GM12878 (cell line): ENCODE measurements around the gene CXCL17. TPM values are rescaled to one million over a fixed set of nuclear protein-coding genes. Genes with fewer than 3 reads are reported as not detected.

Experiments used
- ATAC-seq: fragments of 200-7000 bp; cut with Tn5 transposase; 3 replicates; pipeline ENCODE4 v1.9.1; 2020; ENCODE audit warnings: mild to moderate bottlenecking, moderate library complexity
- BruUV-seq: library from RNA; stranded (reverse); fragments of 400-500 nt; replicated peaks from 2 replicates; lab custom pipeline; 2021; lab: Mats Ljungman, UMichigan
- CTCF ChIA-PET: fragments of 300-600 bp; sonication (Branson Sonifier 250); formaldehyde crosslinking; extraction: SDS; loops from one replicate; lab custom pipeline; 2021; ENCODE audit warnings: inconsistent platforms; lab: Yijun Ruan, JAX
- POLR2A ChIA-PET: fragments of 350-600 bp; formaldehyde crosslinking; extraction: SDS; loops from one replicate; lab custom pipeline; 2021; ENCODE audit warnings: inconsistent platforms; lab: Charles Lee
- RAD21 ChIA-PET: fragments of 300-600 bp; sonication (Branson Sonifier 250); formaldehyde crosslinking; loops from one replicate; lab custom pipeline; 2023; ENCODE audit warnings: antibody characterized with exemption; ENCODE audit not compliant: unreplicated experiment; lab: Charles Lee
- SMC1A ChIA-PET: fragments of 300-600 bp; sonication (Branson Sonifier 250); formaldehyde crosslinking; loops from one replicate; lab custom pipeline; 2023; ENCODE audit not compliant: unreplicated experiment, uncharacterized antibody; lab: Charles Lee
- DNase-seq: peaks from one replicate; pipeline ENCODE4 v3.0.0-alpha.2; 2011; ENCODE audit warnings: low read depth, low spot score
- FAIRE-seq: peaks from 3 replicates; lab custom pipeline; 2011; peaks lifted over from hg19 to GRCh38; lab: Jason Lieb, UNC
- H2AFZ ChIP-seq: 2 replicates; pipeline ENCODE4 v1.6.0; 2011; ENCODE audit warnings: low read depth, low read length, control low read depth; ENCODE audit not compliant: control insufficient read depth
- H3K27ac ChIP-seq: 2 replicates; pipeline ENCODE4 v1.5.1; 2011; ENCODE audit warnings: control low read depth; ENCODE audit not compliant: control insufficient read depth, insufficient read depth
- H3K27me3 ChIP-seq, 2 experiments: replicated peaks in 1 of 2; 2 replicates each; pipeline versions ENCODE4 v1.6.0 to v1.6.1; 2011; ENCODE audit warnings: low read length in 1 of 2; ENCODE audit not compliant: control insufficient read depth in 2 of 2, insufficient read depth in 2 of 2
- H3K36me3 ChIP-seq, 2 experiments: 2 replicates each; pipeline ENCODE4 v1.5.1; 2011; ENCODE audit warnings: low read length in 1 of 2; ENCODE audit not compliant: control insufficient read depth in 2 of 2, insufficient read depth in 2 of 2
- H3K4me1 ChIP-seq: 2 replicates; pipeline ENCODE4 v1.6.1; 2011; ENCODE audit warnings: mild to moderate bottlenecking, low read length, moderate library complexity, mixed read lengths; ENCODE audit not compliant: control insufficient read depth, insufficient read depth
- H3K4me2 ChIP-seq: 2 replicates; pipeline ENCODE4 v1.6.0; 2011; ENCODE audit warnings: control low read depth; ENCODE audit not compliant: control insufficient read depth, insufficient read depth
- H3K4me3 ChIP-seq: fragments of 200-600 bp; sonication (generic); 2 replicates; pipeline ENCODE4 v1.5.1; 2016
- H3K79me2 ChIP-seq: 2 replicates; pipeline ENCODE4 v1.6.0; 2011; ENCODE audit warnings: low read length; ENCODE audit not compliant: control insufficient read depth, insufficient read depth
- H3K9ac ChIP-seq: 2 replicates; pipeline ENCODE4 v1.8.0; 2011; ENCODE audit warnings: low read length, control low read depth, mixed read lengths; ENCODE audit not compliant: control insufficient read depth, insufficient read depth
- H3K9me3 ChIP-seq: replicated peaks from 3 replicates; pipeline ENCODE4 v1.5.1; 2011; ENCODE audit warnings: mild to moderate bottlenecking, low read length; ENCODE audit not compliant: control insufficient read depth, insufficient read depth
- H4K20me1 ChIP-seq: 2 replicates; pipeline ENCODE4 v1.6.0; 2011; ENCODE audit not compliant: control insufficient read depth, insufficient read depth
- BACH1 ChIP-seq: fragments of 450-650 bp; IDR thresholded peaks from 2 replicates; pipeline ENCODE4 v1.6.1; 2017; ENCODE audit warnings: mild to moderate bottlenecking, borderline replicate concordance
- BCL3 ChIP-seq: IDR thresholded peaks from 2 replicates; pipeline ENCODE4 v1.6.1; 2011; ENCODE audit warnings: borderline replicate concordance, low read depth, mild to moderate bottlenecking, moderate library complexity, low read length; ENCODE audit not compliant: insufficient read depth, poor library complexity, severe bottlenecking
- CHD2 ChIP-seq: IDR thresholded peaks from 2 replicates; pipeline ENCODE4 v1.6.1; 2011; ENCODE audit warnings: low read depth, low read length, improper control_type of control experiment, borderline replicate concordance
- DPF2 ChIP-seq: fragments of 450-650 bp; IDR thresholded peaks from 2 replicates; pipeline ENCODE4 v1.6.1; 2017; ENCODE audit warnings: mild to moderate bottlenecking
- EED ChIP-seq: sonication (generic); IDR thresholded peaks from 2 replicates; pipeline ENCODE4 v1.6.1; 2016; ENCODE audit warnings: antibody characterized with exemption, low read depth
- HCFC1 ChIP-seq: fragments of 150-350 bp; IDR thresholded peaks from 2 replicates; pipeline ENCODE4 v1.6.1; 2014; ENCODE audit warnings: low read length
- LARP7 ChIP-seq: fragments of 450-650 bp; IDR thresholded peaks from 2 replicates; pipeline ENCODE4 v1.6.1; 2017; ENCODE audit warnings: mild to moderate bottlenecking
- NR2C2 ChIP-seq: IDR thresholded peaks from 2 replicates; pipeline ENCODE4 v1.6.1; 2011; ENCODE audit warnings: borderline replicate concordance, low read depth; ENCODE audit not compliant: control insufficient read depth, insufficient read length
- PRDM15 ChIP-seq: fragments of 450-650 bp; formaldehyde crosslinking; IDR thresholded peaks from 2 replicates; pipeline ENCODE4 v1.4.0; 2020; ENCODE audit warnings: mild to moderate bottlenecking, moderate library complexity
- RELA ChIP-seq: fragments of 450-650 bp; IDR thresholded peaks from 2 replicates; pipeline ENCODE4 v1.8.0; 2014; ENCODE audit warnings: borderline replicate concordance; ENCODE audit not compliant: partially characterized antibody
- SP1 ChIP-seq: IDR thresholded peaks from one replicate; pipeline ENCODE4 v1.6.1; 2011; ENCODE audit warnings: low read depth, low read length
- WGBS: methylation state at CpG from one replicate; pipeline ENCODE4 v1.1.6; 2016; ENCODE audit warnings: low lambda C conversion rate; ENCODE audit not compliant: insufficient replicate concordance, insufficient coverage; ENCODE audit errors: missing lambda C conversion rate; 5-methylcytosine and 5-hydroxymethylcytosine counted together
- in situ Hi-C: fragments of 300-500 bp; cut with MboI; formaldehyde crosslinking; loops from 9 replicates; pipeline ENCODE4 v1.14.3; 2018; ENCODE audit warnings: mixed read lengths
- intact Hi-C: fragments of 100-400 bp; cut with micrococcal nuclease; formaldehyde crosslinking; loops from one replicate; pipeline ENCODE4 v1.14.2; 2022; ENCODE audit not compliant: unreplicated experiment
- polyA plus RNA-seq, 11 experiments: library from polyadenylated mRNA; depleted of rRNA in 4 of 11; unstranded in 6 of 11; stranded (reverse) in 5 of 11; fragments of >200 nt; fragmentation: Nextera tagmentation in 4 of 11; fragmentation: Illumina TruSeq in 1 of 11; extraction: Ambion mirVana in 4 of 11; extraction: Trizol in 1 of 11; gene quantifications; 1 replicate in 1 of 11; 2 replicates in 10 of 11; pipeline versions ENCODE4 v1.2.1 to v1.2.3, GENCODE V29; 2011 to 2016; ENCODE audit warnings: inconsistent platforms in 2 of 11, missing spikeins in 2 of 11, low read depth in 1 of 11
- total RNA-seq, 4 experiments: library from RNA; depleted of rRNA in 3 of 4; stranded (reverse); fragments of >200 nt in 3 of 4; fragmentation: Illumina TruSeq in 1 of 4; extraction: Trizol in 1 of 4; gene quantifications; 2 replicates each; pipeline versions ENCODE4 v1.2.1 to v1.2.3, GENCODE V29; 2013 to 2021
- TF ChIP-seq, protein P1 (sequence below): fragments of 450-650 bp; IDR thresholded peaks from 2 replicates; pipeline ENCODE4 v1.6.1; 2017; ENCODE audit warnings: mild to moderate bottlenecking, moderate library complexity
- TF ChIP-seq, protein P2 (sequence below): IDR thresholded peaks from 2 replicates; pipeline ENCODE4 v1.6.1; 2012; ENCODE audit warnings: low read depth, low read length, improper control_type of control experiment

CXCL17 gene
- total and polyA plus RNA-seq, 10 of the 15 experiments (the other 5 are each of a cell fraction or from before 2014, with no cell fraction given) = 0.13 to 0.24 (median 0.15) TPM; not detected in 7

GRCh38 chr19:42487032-42487797, 44.5 kb upstream of the CXCL17 start:
- ChIA-PET POLR2A (interaction anchor here (0.5 to 0.6 kb wide), 2 partner anchors 10 to 36 kb away, joined by 3 to 5 read pairs; no protein-coding TSS in a partner anchor), SMC1A (interaction anchor here (0.8 to 1.4 kb wide), 3 partner anchors 10 to 21 kb away, joined by 3 to 5 read pairs (median 4); no protein-coding TSS in a partner anchor), CTCF (interaction anchor here (1.2 to 3.0 kb wide), 4 partner anchors 9 to 48 kb away, joined by 3 to 9 read pairs (median 4); partner anchors contain the start of gene CEACAM1), RAD21 (no interaction called here)
- 43% methylated on average over 3 of the region's 3 CpGs for WGBS
- no peaks in the 10 kb centered on the region for H3K79me2 ChIP-seq
- FAIRE-seq = no peak
- H3K36me3 ChIP-seq = no peaks in the 10 kb centered on the region
- H3K4me2 ChIP-seq = no peak overlapping the region
- no peaks in the 10 kb centered on the region for H3K4me1 ChIP-seq
- no peak overlapping the region for H2AFZ ChIP-seq
- H3K9me3 ChIP-seq = no peaks in the 10 kb centered on the region
- H3K27me3 ChIP-seq = no peaks in the 10 kb centered on the region
- intact Hi-C loops (no loop called here), in situ Hi-C loops (no loop called here)
- no peaks in the 10 kb centered on the region for H4K20me1 ChIP-seq
- ATAC-seq = no peak
- no peak overlapping the region for H3K27ac ChIP-seq
- no TSS peak for BruUV-seq
- no peak for DNase-seq
- H3K4me3 ChIP-seq = no peak overlapping the region
- H3K9ac ChIP-seq = no peak overlapping the region
- no peak for TF ChIP-seq HCFC1
- TF ChIP-seq BCL3 = no peak
- TF ChIP-seq SP1 = no peak
- TF ChIP-seq RELA = no peak
- TF ChIP-seq, protein P1, sequence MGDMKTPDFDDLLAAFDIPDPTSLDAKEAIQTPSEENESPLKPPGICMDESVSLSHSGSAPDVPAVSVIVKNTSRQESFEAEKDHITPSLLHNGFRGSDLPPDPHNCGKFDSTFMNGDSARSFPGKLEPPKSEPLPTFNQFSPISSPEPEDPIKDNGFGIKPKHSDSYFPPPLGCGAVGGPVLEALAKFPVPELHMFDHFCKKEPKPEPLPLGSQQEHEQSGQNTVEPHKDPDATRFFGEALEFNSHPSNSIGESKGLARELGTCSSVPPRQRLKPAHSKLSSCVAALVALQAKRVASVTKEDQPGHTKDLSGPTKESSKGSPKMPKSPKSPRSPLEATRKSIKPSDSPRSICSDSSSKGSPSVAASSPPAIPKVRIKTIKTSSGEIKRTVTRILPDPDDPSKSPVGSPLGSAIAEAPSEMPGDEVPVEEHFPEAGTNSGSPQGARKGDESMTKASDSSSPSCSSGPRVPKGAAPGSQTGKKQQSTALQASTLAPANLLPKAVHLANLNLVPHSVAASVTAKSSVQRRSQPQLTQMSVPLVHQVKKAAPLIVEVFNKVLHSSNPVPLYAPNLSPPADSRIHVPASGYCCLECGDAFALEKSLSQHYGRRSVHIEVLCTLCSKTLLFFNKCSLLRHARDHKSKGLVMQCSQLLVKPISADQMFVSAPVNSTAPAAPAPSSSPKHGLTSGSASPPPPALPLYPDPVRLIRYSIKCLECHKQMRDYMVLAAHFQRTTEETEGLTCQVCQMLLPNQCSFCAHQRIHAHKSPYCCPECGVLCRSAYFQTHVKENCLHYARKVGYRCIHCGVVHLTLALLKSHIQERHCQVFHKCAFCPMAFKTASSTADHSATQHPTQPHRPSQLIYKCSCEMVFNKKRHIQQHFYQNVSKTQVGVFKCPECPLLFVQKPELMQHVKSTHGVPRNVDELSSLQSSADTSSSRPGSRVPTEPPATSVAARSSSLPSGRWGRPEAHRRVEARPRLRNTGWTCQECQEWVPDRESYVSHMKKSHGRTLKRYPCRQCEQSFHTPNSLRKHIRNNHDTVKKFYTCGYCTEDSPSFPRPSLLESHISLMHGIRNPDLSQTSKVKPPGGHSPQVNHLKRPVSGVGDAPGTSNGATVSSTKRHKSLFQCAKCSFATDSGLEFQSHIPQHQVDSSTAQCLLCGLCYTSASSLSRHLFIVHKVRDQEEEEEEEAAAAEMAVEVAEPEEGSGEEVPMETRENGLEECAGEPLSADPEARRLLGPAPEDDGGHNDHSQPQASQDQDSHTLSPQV = no peak
- TF ChIP-seq DPF2 = no peak
- TF ChIP-seq NR2C2 = no peak
- TF ChIP-seq, protein P2, sequence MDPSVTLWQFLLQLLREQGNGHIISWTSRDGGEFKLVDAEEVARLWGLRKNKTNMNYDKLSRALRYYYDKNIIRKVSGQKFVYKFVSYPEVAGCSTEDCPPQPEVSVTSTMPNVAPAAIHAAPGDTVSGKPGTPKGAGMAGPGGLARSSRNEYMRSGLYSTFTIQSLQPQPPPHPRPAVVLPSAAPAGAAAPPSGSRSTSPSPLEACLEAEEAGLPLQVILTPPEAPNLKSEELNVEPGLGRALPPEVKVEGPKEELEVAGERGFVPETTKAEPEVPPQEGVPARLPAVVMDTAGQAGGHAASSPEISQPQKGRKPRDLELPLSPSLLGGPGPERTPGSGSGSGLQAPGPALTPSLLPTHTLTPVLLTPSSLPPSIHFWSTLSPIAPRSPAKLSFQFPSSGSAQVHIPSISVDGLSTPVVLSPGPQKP = no peak
- no peak for TF ChIP-seq PRDM15 (CRISPR knock-in tag)
- TF ChIP-seq BACH1 = no peak
- TF ChIP-seq EED = no peak
- no peak for TF ChIP-seq LARP7
- no peak for TF ChIP-seq CHD2
